Measurements from ENCODE around the gene PIGK.
"Not testable (repeated sequence)": the region's sequence is repeated elsewhere in the genome, so short reads cannot be mapped to it uniquely, and the experiment has no call there.

PIGK gene

GRCh38 chr1:77219166-77219887 is at the start of gene PIGK:
Gene PIGK, minus strand, starts transcription at chr1:77219430. Its CDS starts 28 bp downstream, at chr1:77219402.
- DNase-seq (ENCODE audit: low read depth): peak; percentile 45

DNA sequence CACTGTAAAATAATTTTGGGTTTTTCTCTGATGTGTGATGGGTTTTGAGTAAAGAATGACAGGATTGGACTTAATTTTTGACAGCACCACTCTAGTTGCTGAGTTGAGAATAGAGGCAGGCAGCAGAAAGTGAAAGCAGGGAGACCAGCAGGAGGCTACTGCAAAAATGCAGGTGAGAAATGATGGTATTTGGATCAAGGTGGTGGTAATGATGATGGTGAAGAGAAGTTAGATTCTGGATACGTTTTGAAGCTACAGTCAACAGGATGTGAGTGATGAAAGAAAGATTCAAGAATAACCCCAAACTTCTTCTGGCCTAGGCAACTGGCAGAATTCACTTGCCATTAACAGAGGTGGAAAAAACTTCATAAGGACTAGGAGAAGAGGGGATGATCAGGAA is 47.8 kb upstream of the PIGK start:
- no peak for DNase-seq (ENCODE audit: low read depth)

DNA sequence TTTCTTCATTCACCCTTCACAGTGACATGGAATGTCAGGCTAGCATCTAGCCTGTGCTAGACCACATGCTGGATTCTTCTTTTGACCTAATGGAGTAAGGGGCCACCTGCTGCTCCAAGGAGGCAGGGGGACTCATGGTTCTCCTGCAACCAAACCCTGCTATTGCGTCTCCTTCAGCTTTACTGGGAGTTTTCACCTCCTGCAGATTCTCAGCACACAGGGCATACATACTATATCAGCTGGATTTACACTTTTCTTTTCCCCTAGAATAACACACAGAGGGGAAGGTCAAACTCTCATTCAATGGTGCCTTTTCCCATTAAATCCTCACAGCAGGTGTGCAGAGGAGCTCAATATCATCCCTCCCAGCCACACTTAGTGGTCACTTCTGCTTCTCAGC is 46.0 kb upstream of the PIGK start:
- no peak for DNase-seq (ENCODE audit: low read depth)

DNA sequence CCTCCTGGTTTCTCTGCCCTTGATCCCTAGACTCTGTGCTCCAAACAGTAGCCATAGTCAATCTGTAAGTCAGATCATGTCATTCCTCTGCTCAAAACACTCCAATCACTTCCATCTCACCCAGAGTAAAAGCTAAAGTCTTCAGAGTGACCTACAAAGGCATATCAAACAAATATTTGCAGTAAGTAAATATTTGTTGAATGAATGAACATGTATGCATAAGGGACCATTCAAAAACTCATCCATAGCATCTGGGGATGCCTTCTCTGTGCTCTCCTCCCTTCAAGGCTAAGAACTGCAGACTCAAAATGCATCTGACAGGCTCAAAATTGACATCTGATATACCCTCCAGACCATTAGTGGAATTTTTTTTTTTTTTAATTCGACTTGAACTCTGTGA is 44.5 kb upstream of the PIGK start:
- no peak for DNase-seq (ENCODE audit: low read depth)

- DNase-seq (ENCODE audit: low read depth): no peak
Observed at GRCh38 chr1:77253211-77253610, 34.0 kb upstream of the PIGK start.

GRCh38 chr1:77250126-77250525 is 30.9 kb upstream of the PIGK start:
- no peak for DNase-seq (ENCODE audit: low read depth)

DNA sequence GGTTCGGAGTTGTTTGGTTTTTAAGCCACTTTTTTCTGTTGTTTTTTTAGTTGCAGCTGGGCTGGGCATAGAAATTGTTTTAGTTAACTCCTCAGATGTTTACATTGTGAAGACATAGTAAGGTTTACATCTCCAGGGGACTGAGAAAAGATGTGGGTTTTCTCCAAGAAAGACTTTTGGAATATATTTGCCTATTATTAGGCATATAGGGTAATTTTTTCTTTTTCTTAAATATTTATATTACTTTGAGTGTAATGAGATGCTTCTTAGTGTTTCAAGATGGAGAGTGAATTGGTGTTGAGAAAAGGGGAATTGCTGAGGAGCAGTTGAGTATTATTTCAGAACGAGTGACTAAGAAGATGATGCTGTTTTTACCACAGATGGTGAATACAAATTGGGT is 26.6 kb upstream of the PIGK start:
- DNase-seq (ENCODE audit: low read depth): no peak

- no peak for DNase-seq (ENCODE audit: low read depth)
Observed at GRCh38 chr1:77239311-77239710, 20.1 kb upstream of the PIGK start.

GRCh38 chr1:77238462-77238861 is 19.2 kb upstream of the PIGK start:
- DNase-seq (ENCODE audit: low read depth): no peak

DNA sequence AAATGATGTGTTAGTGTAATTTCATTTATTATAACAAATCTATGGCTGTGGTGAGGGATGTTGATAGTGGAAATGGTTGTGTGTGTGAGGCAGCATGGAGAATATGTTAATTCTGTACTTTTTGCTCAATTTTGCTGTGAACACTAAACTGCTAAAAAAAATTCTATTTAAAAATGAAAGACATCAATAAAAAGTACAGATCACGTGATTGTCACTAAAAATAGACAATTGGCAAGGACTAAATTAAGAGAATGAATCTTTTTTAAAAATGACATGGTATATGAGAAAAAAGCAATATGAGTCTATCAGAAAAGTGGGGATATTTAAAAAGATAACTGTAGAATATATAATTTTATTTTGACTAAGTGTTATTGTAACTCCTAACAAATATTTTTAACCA is 15.7 kb upstream of the PIGK start:
- no peak for DNase-seq (ENCODE audit: low read depth)

GRCh38 chr1:77234096-77234495 is 14.9 kb upstream of the PIGK start:
- DNase-seq (ENCODE audit: low read depth): no peak

GRCh38 chr1:77232829-77233228 is 13.6 kb upstream of the PIGK start:
- no peak for DNase-seq (ENCODE audit: low read depth)

- no peak for DNase-seq (ENCODE audit: low read depth)
Observed at GRCh38 chr1:77230051-77230450, 10.8 kb upstream of the PIGK start.

- no peak for DNase-seq (ENCODE audit: low read depth)
Observed at GRCh38 chr1:77228836-77229235, 9.6 kb upstream of the PIGK start.

DNA sequence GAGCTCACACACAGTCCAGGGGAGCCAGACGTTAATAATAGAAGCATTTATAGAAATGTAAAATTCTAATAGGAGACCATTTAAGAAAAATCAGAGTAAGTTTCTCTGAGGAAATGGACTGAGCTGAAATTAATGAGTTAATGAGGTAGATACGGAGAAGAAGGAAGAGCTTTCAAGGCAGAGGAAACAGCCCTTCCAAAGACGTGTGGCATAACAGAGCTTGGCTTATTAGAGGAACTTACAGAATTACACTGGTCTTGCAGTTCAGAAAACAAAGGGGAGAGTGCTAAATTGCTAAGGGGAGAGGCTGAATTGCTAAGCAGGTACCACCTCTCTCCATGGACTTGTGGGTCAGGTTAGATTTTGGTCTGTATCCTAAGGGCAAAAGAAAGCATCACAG is 8.2 kb upstream of the PIGK start:
- DNase-seq (ENCODE audit: low read depth): no peak

DNA sequence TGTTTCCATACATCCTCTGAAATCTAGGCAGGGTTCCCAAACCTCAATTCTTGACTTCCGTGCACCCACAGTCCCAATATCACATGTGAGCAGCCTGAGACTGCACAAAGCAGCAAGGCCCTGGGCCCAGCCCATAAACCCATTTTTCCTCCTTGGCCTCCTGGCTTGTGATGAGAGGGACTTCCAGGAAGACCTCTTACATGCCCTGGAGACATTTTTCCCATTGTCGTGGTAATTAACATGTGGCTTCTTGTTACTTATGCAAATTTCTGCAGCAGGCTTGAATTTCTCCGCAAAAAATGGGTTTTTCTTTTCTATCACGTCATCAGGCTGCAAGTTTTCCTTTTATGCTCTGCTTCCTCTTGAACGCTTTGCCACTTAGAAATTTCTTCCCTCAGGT is 3.3 kb upstream of the PIGK start:
- no peak for DNase-seq (ENCODE audit: low read depth)

GRCh38 chr1:77220687-77221463 is 1.6 kb upstream of the PIGK start:
- peak; percentile 19 for DNase-seq (ENCODE audit: low read depth)

DNA sequence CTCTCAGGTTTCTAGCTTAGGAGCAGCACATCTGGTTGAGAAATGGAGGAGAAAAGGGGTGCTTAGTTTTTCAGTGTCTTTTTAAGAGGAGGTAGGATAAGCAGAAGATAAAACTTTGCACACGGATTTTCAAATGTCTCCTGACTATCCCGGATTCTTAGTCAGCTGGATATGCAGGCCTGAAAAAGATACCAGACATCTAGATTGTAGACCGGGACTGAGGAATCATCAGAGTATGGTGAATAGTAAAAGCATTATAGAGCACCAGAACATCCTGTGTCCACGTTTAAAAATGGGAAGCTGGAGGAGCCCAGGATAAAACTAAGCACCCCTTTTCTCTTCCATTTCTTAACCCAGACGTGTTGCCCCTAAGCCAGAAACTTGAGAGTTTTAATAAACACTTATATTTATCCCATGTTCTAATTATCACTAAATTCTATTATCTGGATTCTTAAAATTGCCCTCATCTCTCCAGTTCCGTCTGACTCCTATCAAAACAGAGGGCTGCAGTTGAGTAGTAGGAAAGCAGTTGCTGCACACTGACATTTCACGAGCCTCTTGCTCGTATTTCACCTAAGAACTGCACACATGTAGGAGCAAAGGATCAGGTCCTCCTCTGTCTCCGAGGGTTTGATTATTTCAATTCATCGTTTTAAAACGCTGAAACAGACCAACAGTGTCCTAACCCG is 609 bp downstream of the PIGK start:
- DNase-seq (ENCODE audit: low read depth): no peak

- not testable (repeated sequence) for DNase-seq (ENCODE audit: low read depth)
Observed at GRCh38 chr1:77204043-77204442, 15.2 kb downstream of the PIGK start.

DNA sequence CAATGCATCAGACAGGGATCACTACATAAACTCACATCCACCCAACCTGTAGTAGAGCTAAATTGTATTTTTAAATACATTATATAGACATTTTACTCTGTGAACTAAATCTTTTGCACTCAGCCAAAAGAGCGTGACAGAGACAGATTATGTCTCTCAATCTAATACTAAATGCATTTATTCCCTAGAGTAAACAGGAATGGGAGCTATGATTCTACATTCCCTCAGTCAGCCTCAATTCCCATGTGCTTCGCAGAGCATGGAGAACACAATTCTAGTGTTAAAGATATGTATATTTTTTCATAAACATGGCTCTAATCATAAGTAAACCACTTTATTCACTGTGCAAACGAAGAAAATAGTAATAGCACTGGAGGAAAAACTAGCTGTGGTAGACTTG is 16.5 kb downstream of the PIGK start:
- no peak for DNase-seq (ENCODE audit: low read depth)

DNA sequence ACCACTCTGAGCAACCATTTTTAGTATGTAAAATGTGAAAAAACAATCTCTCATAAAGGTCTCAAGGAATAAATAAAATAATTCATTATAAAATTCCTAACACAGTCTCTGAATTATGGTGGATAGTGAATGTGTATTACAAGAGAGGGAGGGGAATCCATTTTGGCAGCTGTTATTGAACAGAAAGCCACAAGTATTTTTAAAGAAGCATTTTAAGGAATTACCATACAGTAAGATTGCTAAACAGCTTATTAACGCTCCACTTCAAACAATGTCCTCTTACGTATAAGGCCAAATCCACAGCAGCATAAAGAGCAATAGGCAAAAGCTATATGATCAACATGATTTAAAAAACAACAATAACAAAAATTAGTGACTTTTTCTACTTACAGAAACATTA is 18.4 kb downstream of the PIGK start:
- no peak for DNase-seq (ENCODE audit: low read depth)

DNA sequence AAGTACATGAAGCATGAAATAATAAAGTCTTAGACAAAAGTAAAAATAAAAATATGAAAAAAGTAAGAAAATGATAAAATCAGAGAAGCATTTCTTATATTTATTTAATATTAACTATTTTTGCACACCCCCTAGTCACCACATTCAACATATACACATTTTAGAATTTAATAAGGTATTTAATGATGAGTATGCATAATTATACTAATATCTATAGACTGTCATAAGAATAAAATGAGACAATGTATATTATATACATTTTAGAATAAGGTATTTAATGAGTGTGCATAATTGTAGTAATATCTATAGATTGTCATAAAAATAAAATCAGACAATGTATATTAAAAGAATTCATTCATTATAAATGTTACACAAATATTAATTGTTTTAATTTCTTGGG is 18.9 kb downstream of the PIGK start:
- no peak for DNase-seq (ENCODE audit: low read depth)

- no peak for DNase-seq (ENCODE audit: low read depth)
Observed at GRCh38 chr1:77197351-77197750, 21.9 kb downstream of the PIGK start.

Data from non-pigmented ciliary epithelial cell (primary cell).